ENCODE measurements around the gene CENPE.

The CENPE gene

GRCh38 chr4:103073792-103074438 is 124.2 kb downstream of the CENPE start:
- no peak overlapping the region for H3K4me3 ChIP-seq (IDR thresholded peaks at IDR 0.05; ENCODE audit: insufficient read depth, low read depth, low read length)
- no peak overlapping the region for H3K9ac ChIP-seq

DNA sequence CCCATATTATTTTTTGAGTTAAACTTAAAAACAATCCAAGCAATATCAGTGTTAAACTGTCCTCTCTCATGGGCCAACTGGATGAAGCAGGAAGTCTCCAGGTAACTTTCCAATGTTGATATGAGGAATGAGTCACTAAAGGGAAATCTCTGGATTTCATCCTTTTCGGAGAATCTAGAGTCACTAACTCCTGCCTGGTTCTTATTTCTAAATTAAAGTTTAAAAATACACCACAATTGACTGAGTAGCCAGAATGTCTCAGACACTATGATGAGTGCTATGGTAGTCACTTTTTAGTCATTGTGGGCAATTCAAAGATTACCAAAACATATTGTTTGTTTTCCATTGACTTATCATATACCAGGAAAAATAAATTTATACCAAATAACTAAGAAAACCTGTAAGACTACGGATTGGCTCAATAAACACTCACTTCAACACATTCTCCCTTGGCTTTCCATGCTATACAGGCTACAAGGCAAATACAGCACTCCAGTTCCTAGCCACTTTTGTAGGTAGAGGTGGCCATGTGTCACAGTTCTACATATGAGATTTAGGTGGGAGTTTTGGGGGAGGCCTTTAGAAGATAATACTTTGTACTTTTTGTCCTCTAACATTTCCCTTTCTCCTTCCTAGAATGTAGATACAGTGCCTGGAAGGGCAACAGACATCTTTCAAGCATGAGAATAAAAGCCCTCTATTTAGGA is 130.1 kb downstream of the CENPE start:
- Histone ChIP-seq H3K4me3 (IDR thresholded peaks at IDR 0.05; ENCODE audit: insufficient read depth, low read depth, low read length) (no peak overlapping the region), H4K20me1 (ENCODE audit: insufficient read depth) (no peaks in the 10 kb centered on the region), H2AFZ (ENCODE audit: low read depth) (no peak overlapping the region), H3K79me2 (ENCODE audit: insufficient read depth, low read depth) (peaks cover 27% of the 10 kb centered on the region; the same call in 1 of the 2 replicates), H3K36me3 (ENCODE audit: insufficient read depth) (no peaks in the 10 kb centered on the region), H3K9ac (no peak overlapping the region), H3K4me1 (ENCODE audit: low read depth, poor library complexity, severe bottlenecking) (no peaks in the 10 kb centered on the region), H3K27ac (no peak overlapping the region), H3K4me2 (no peak overlapping the region), H3K27me3 (ENCODE audit: insufficient read depth, low read depth) (no peaks in the 10 kb centered on the region)
- no peak for TF ChIP-seq CTCF (conservative IDR thresholded peaks at IDR 0.05; ENCODE audit: low read depth, low read length)

More at GRCh38 chr4:103073792-103074438, 124.2 kb downstream of the CENPE start:
- Histone ChIP-seq H3K27ac (no peak overlapping the region), H3K4me2 (peak overlapping the region; percentile 82; the same call in 1 of the 2 replicates), H3K27me3 (ENCODE audit: insufficient read depth, low read depth) (no peaks in the 10 kb centered on the region), H2AFZ (ENCODE audit: low read depth) (no peak overlapping the region), H3K4me1 (ENCODE audit: low read depth, poor library complexity, severe bottlenecking) (peaks cover 28% of the 10 kb centered on the region), H4K20me1 (ENCODE audit: insufficient read depth) (no peaks in the 10 kb centered on the region), H3K36me3 (ENCODE audit: insufficient read depth) (no peaks in the 10 kb centered on the region), H3K79me2 (ENCODE audit: insufficient read depth, low read depth) (peaks cover 51% of the 10 kb centered on the region)
- no peak for TF ChIP-seq CTCF (conservative IDR thresholded peaks at IDR 0.05; ENCODE audit: low read depth, low read length)

GRCh38 chr4:103060453-103061148 is 137.5 kb downstream of the CENPE start:
- Histone ChIP-seq H3K4me1 (ENCODE audit: low read depth, poor library complexity, severe bottlenecking) (no peaks in the 10 kb centered on the region), H3K4me3 (IDR thresholded peaks at IDR 0.05; ENCODE audit: insufficient read depth, low read depth, low read length) (no peak overlapping the region), H2AFZ (ENCODE audit: low read depth) (no peak overlapping the region), H3K36me3 (ENCODE audit: insufficient read depth) (no peaks in the 10 kb centered on the region), H4K20me1 (ENCODE audit: insufficient read depth) (no peaks in the 10 kb centered on the region), H3K79me2 (ENCODE audit: insufficient read depth, low read depth) (no peaks in the 10 kb centered on the region), H3K27ac (no peak overlapping the region), H3K4me2 (no peak overlapping the region), H3K27me3 (ENCODE audit: insufficient read depth, low read depth) (no peaks in the 10 kb centered on the region), H3K9ac (no peak overlapping the region)
- no peak for TF ChIP-seq CTCF (conservative IDR thresholded peaks at IDR 0.05; ENCODE audit: low read depth, low read length)

Measured in KMS-11 (cell line).